SIG-M5 (cell line): ENCODE measurements around the gene DYNLT1.

ENCODE experiments used
- DNase-seq: peaks from one replicate; lab custom pipeline; 2025; lab: John Stamatoyannopoulos, UW

DYNLT1 gene

GRCh38 chr6:158597565-158597964 is 47.0 kb downstream of the DYNLT1 start:
- no peak for DNase-seq

- no peak for DNase-seq
These were observed 47.7 kb downstream of the DYNLT1 start for GRCh38 chr6:158596861-158597260.

- DNase-seq, result no peak
These were observed 49.3 kb downstream of the DYNLT1 start for GRCh38 chr6:158595223-158595622.

GRCh38 chr6:158593670-158594069 is 50.9 kb downstream of the DYNLT1 start:
- no peak for DNase-seq

GRCh38 chr6:158591810-158592209 is 52.7 kb downstream of the DYNLT1 start:
- no peak for DNase-seq

GRCh38 chr6:158591134-158591809 is 53.3 kb downstream of the DYNLT1 start:
- no peak for DNase-seq

- no peak for DNase-seq
These were observed 55.2 kb downstream of the DYNLT1 start for GRCh38 chr6:158589366-158589765.

- DNase-seq, result no peak
These were observed 57.9 kb downstream of the DYNLT1 start for GRCh38 chr6:158586652-158587051.
